Kidney (tissue), 14 donors: ENCODE results near the gene SH3D19. TPM values are rescaled to one million over a fixed set of nuclear protein-coding genes. Genes with fewer than 3 reads are reported as not detected.
"Not testable (repeated sequence)": the region's sequence is repeated elsewhere in the genome, so short reads cannot be mapped to it uniquely, and the experiment has no call there.

ENCODE experiments used
- DNase-seq, 5 donors: peaks; one replicate each; pipeline ENCODE4 v3.0.0-alpha.2; 2013 to 2020
- FAIRE-seq: peaks from 2 replicates; lab custom pipeline; 2012; peaks lifted over from hg19 to GRCh38; lab: Jason Lieb, UNC
- H3K27ac ChIP-seq, 2 donors: one replicate each; pipeline ENCODE4 v1.7.0; 2013; ENCODE audit warnings: low read depth in 2 of 2, low read length in 2 of 2, inconsistent platforms in 1 of 2
- H3K27me3 ChIP-seq: one replicate; pipeline ENCODE4 v1.7.1; 2013; ENCODE audit warnings: low read length, inconsistent platforms; ENCODE audit not compliant: control insufficient read depth, insufficient read depth
- H3K36me3 ChIP-seq, 3 donors: one replicate each; pipeline versions ENCODE4 v1.7.0 to v1.7.1; 2013; ENCODE audit warnings: low read length in 3 of 3, control low read depth in 1 of 3, inconsistent platforms in 1 of 3; ENCODE audit not compliant: insufficient read depth in 3 of 3, control insufficient read depth in 2 of 3
- H3K4me1 ChIP-seq, 3 donors: one replicate each; pipeline versions ENCODE4 v1.7.0 to v1.7.1; 2013; ENCODE audit warnings: low read length in 3 of 3, inconsistent platforms in 1 of 3, low read depth in 1 of 3; ENCODE audit not compliant: control insufficient read depth in 2 of 3, insufficient read depth in 2 of 3
- H3K4me3 ChIP-seq, 3 donors: one replicate each; pipeline versions ENCODE4 v1.7.0 to v1.8.1; 2013; ENCODE audit warnings: low read length in 3 of 3, control low read depth in 1 of 3, inconsistent platforms in 1 of 3
- H3K9ac ChIP-seq, 3 donors: one replicate each; pipeline versions ENCODE4 v1.7.0 to v1.7.1; 2013; ENCODE audit warnings: low read length in 3 of 3, control low read depth in 1 of 3, inconsistent platforms in 1 of 3
- H3K9me3 ChIP-seq, 3 donors: one replicate each; pipeline versions ENCODE4 v1.7.0 to v1.7.1; 2013; ENCODE audit warnings: low read length in 3 of 3, control low read depth in 1 of 3, inconsistent platforms in 1 of 3; ENCODE audit not compliant: control insufficient read depth in 2 of 3, insufficient read depth in 1 of 3
- CTCF ChIP-seq: IDR thresholded peaks from 3 replicates; pipeline ENCODE4 v1.5.1; 2012; ENCODE audit warnings: mild to moderate bottlenecking, moderate library complexity, borderline replicate concordance; ENCODE audit not compliant: insufficient read depth; ENCODE audit errors: extremely low read depth
- intact Hi-C: fragments of 100-400 bp; cut with DNase I; formaldehyde crosslinking; loops from one replicate; pipeline ENCODE4 v1.11.1; 2022
- polyA plus RNA-seq: library from polyadenylated mRNA; stranded (reverse); fragments of 350-450 nt; fragmentation: Illumina TruSeq; extraction: RNeasy Lipid Tissue Mini Kit (QIAGEN cat#74804); gene quantifications from one replicate; pipeline ENCODE4 v1.2.3, GENCODE V29; 2014; ENCODE audit warnings: low read depth, low replicate concordance; ENCODE audit not compliant: insufficient read depth
- total RNA-seq: library from RNA; stranded (reverse); fragmentation: NEBNext Ultra II Directional; extraction: Animal tissue kit (Norgen Biotek cat#: 25700); gene quantifications from one replicate; pipeline ENCODE4 v1.2.1, GENCODE V29; 2021
- donor health status: control.
- donor health status: control.
- donor health status: control.
- donor health status: control.
- donor health status: control.
- donor health status: DM: yes; HTN: yes; CAD: no.
- donor health status: Normal renal cell carcinoma (clear cell type).

SH3D19 gene
- total and polyA plus RNA-seq, 2 donors from 2014 or later, result 13.6 to 36.8 TPM

GRCh38 chr4:151276787-151277562 is 48.4 kb downstream of the SH3D19 start, which contains the start of gene PRSS48:
Gene PRSS48 (plus strand): TSS chr4:151277161. CDS start chr4:151277173, 12 bp downstream.
- FAIRE-seq, result no peak
- intact Hi-C loops, result no loop called here
- Histone ChIP-seq H3K4me3 (no peak within 1 kb of the TSS), H3K36me3 (no peaks in the 10 kb centered on the region), H3K9me3 (no peaks in the 10 kb centered on the region), H3K27me3 (no peaks in the 10 kb centered on the region), H3K27ac (no peak within 1 kb of the TSS), H3K9ac (no peak within 1 kb of the TSS), H3K4me1 (no peaks in the 10 kb centered on the region)
- TF ChIP-seq CTCF, result peak; percentile 68
- peak; percentile 62 to 78 (median 75) for DNase-seq

GRCh38 chr4:151268905-151269304 is 56.5 kb downstream of the SH3D19 start:
- H3K36me3 ChIP-seq, H3K27ac ChIP-seq, H3K27me3 ChIP-seq, H3K9me3 ChIP-seq, intact Hi-C loops, H3K4me1 ChIP-seq, H3K4me3 ChIP-seq, FAIRE-seq, DNase-seq, H3K9ac ChIP-seq: not testable (repeated sequence)

- no peaks in the 10 kb centered on the region for H3K27me3 ChIP-seq
- DNase-seq, result no peak
- H3K4me3 ChIP-seq, result no peak overlapping the region
- no peaks in the 10 kb centered on the region for H3K9me3 ChIP-seq
- no peak for FAIRE-seq
- intact Hi-C loops, result no loop called here
- peaks cover 0 to 2% (median 0%) of the 10 kb centered on the region in 3 donors for H3K36me3 ChIP-seq
- no peak overlapping the region for H3K9ac ChIP-seq
- H3K4me1 ChIP-seq, result peaks cover 0 to 2% (median 0%) of the 10 kb centered on the region in 3 donors
- no peak for TF ChIP-seq CTCF
- no peak overlapping the region for H3K27ac ChIP-seq
Measured at GRCh38 chr4:151267822-151268535, 57.4 kb downstream of the SH3D19 start.

GRCh38 chr4:151267104-151267503 is 58.3 kb downstream of the SH3D19 start:
- no peak for FAIRE-seq
- H3K27me3 ChIP-seq, result no peaks in the 10 kb centered on the region
- no peak overlapping the region for H3K9ac ChIP-seq
- TF ChIP-seq CTCF, result no peak
- no peak for DNase-seq
- no peaks in the 10 kb centered on the region for H3K9me3 ChIP-seq
- intact Hi-C loops, result no loop called here
- H3K27ac ChIP-seq, result no peak overlapping the region
- peaks cover 0 to 5% (median 3%) of the 10 kb centered on the region in 3 donors for H3K4me1 ChIP-seq
- no peak overlapping the region for H3K4me3 ChIP-seq
- peaks cover 0 to 2% (median 0%) of the 10 kb centered on the region in 3 donors for H3K36me3 ChIP-seq
